Stomach smooth muscle (tissue), 2 donors: Measurements from ENCODE around the gene DBX1.

ENCODE experiments used
- H3K27ac ChIP-seq: one replicate; pipeline ENCODE4 v1.7.0; 2013; ENCODE audit warnings: mild to moderate bottlenecking, low read length, inconsistent platforms
- H3K27me3 ChIP-seq, 2 donors: one replicate each; pipeline ENCODE4 v1.7.0; 2013; ENCODE audit warnings: low read length in 2 of 2; ENCODE audit not compliant: insufficient read depth in 2 of 2, control insufficient read depth in 1 of 2
- H3K36me3 ChIP-seq, 2 donors: one replicate each; pipeline ENCODE4 v1.7.0; 2013; ENCODE audit warnings: low read length in 2 of 2; ENCODE audit not compliant: control insufficient read depth in 2 of 2, insufficient read depth in 2 of 2
- H3K4me1 ChIP-seq: one replicate; pipeline ENCODE4 v1.7.0; 2013; ENCODE audit warnings: low read length; ENCODE audit not compliant: control insufficient read depth, insufficient read depth
- H3K4me3 ChIP-seq, 2 donors: one replicate each; pipeline ENCODE4 v1.7.0; 2013; ENCODE audit warnings: low read length in 2 of 2
- H3K9ac ChIP-seq, 2 donors: one replicate each; pipeline ENCODE4 v1.7.0; 2013; ENCODE audit warnings: low read length in 2 of 2, mild to moderate bottlenecking in 1 of 2
- H3K9me3 ChIP-seq, 2 donors: one replicate each; pipeline ENCODE4 v1.7.0; 2013; ENCODE audit warnings: low read length in 2 of 2; ENCODE audit not compliant: control insufficient read depth in 2 of 2
- donor health status: healthy.
- donor health status: Pancreatic carcinoma.

DBX1 gene

GRCh38 chr11:20161230-20161918 lies 1.1 kb upstream of the DBX1 start:
- no peaks in the 10 kb centered on the region for H3K9me3 ChIP-seq
- H3K4me1 ChIP-seq = peaks cover 22% of the 10 kb centered on the region
- H3K27ac ChIP-seq = no peak overlapping the region
- H3K27me3 ChIP-seq = peaks cover 85 to 87% of the 10 kb centered on the region in 2 donors
- H3K4me3 ChIP-seq = no peak overlapping the region
- no peaks in the 10 kb centered on the region for H3K36me3 ChIP-seq
- no peak overlapping the region for H3K9ac ChIP-seq

- H3K4me1 ChIP-seq = peaks cover 27% of the 10 kb centered on the region
- H3K9ac ChIP-seq = no peak overlapping the region
- H3K9me3 ChIP-seq = no peaks in the 10 kb centered on the region
- H3K27ac ChIP-seq = no peak overlapping the region
- H3K27me3 ChIP-seq = peaks cover 85 to 91% of the 10 kb centered on the region in 2 donors
- H3K4me3 ChIP-seq = no peak overlapping the region
- no peaks in the 10 kb centered on the region for H3K36me3 ChIP-seq
Measured at GRCh38 chr11:20159466-20160381, 551 bp downstream of the DBX1 start.

- H3K27me3 ChIP-seq = peaks cover 84 to 87% of the 10 kb centered on the region in 2 donors
Measured at GRCh38 chr11:20158597-20159257, 1.5 kb downstream of the DBX1 start.

DNA sequence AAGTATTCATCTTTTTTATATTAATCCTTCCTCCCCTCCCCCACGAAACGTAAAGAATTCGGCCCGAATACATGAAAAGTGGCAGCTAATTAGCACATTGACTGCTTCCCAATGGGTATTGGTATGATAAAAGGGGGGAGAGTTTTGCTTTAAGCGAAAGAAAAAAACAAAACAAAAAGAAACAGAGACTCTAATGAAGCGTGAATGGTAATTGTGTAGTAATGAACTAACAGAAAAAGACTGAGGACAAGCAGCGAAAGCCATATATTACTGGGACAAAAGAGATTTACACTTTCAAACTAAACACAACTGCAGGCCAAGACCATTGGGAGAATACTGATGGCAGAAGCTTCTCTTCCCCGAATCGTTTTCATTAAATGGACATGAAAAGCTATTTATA lies 2.5 kb downstream of the DBX1 start:
- H3K36me3 ChIP-seq = no peaks in the 10 kb centered on the region
- H3K4me1 ChIP-seq = peaks cover 16% of the 10 kb centered on the region
- no peak overlapping the region for H3K9ac ChIP-seq
- H3K9me3 ChIP-seq = no peaks in the 10 kb centered on the region
- no peak overlapping the region for H3K4me3 ChIP-seq
- no peak overlapping the region for H3K27ac ChIP-seq
- peaks cover 76 to 80% of the 10 kb centered on the region in 2 donors for H3K27me3 ChIP-seq

More at GRCh38 chr11:20158597-20159257, 1.5 kb downstream of the DBX1 start:
- Histone ChIP-seq H3K9me3 (no peaks in the 10 kb centered on the region), H3K9ac (no peak overlapping the region), H3K4me3 (no peak overlapping the region), H3K4me1 (peaks cover 25% of the 10 kb centered on the region), H3K27ac (no peak overlapping the region), H3K36me3 (no peaks in the 10 kb centered on the region)

GRCh38 chr11:20156876-20157613 lies 3.2 kb downstream of the DBX1 start:
- peaks cover 69 to 75% of the 10 kb centered on the region in 2 donors for H3K27me3 ChIP-seq
- H3K9me3 ChIP-seq = no peaks in the 10 kb centered on the region
- no peak overlapping the region for H3K27ac ChIP-seq
- H3K4me1 ChIP-seq = peaks cover 16% of the 10 kb centered on the region
- peak overlapping the region in 1 of 2 donors; percentile 8 for H3K4me3 ChIP-seq
- no peaks in the 10 kb centered on the region for H3K36me3 ChIP-seq
- no peak overlapping the region for H3K9ac ChIP-seq

- Histone ChIP-seq H3K27me3 (peaks cover 63 to 68% of the 10 kb centered on the region in 2 donors), H3K4me3 (peak overlapping the region in 1 of 2 donors; percentile 44), H3K9me3 (no peaks in the 10 kb centered on the region), H3K36me3 (no peaks in the 10 kb centered on the region), H3K9ac (no peak overlapping the region), H3K27ac (no peak overlapping the region), H3K4me1 (peaks cover 16% of the 10 kb centered on the region)
Measured at GRCh38 chr11:20156280-20156875, 3.9 kb downstream of the DBX1 start.

- Histone ChIP-seq H3K27me3 (peaks cover 57 to 62% of the 10 kb centered on the region in 2 donors), H3K9me3 (no peaks in the 10 kb centered on the region), H3K27ac (no peak overlapping the region), H3K4me3 (no peak overlapping the region), H3K4me1 (peaks cover 14% of the 10 kb centered on the region), H3K9ac (no peak overlapping the region), H3K36me3 (no peaks in the 10 kb centered on the region)
Measured at GRCh38 chr11:20155683-20156279, 4.5 kb downstream of the DBX1 start.

DNA sequence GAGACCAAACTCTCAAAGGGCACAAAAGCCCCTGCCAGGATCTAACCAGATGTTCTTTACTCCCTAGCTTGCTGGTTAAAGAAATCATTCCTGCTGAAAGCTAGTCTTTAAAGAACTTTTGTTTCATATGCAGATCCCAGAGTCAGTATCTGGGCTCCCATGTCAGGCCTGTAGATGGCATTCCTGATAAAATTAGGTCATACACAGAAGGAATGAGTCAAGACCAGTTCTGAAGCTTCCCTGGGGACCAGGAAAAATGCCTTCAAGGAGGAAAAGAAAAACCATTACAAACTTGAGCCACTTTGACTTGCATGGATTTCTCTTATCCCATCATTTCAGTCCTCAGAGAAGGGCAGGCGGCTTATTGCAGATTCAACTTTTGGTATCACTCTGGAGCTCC lies 5.9 kb downstream of the DBX1 start:
- H3K9ac ChIP-seq = no peak overlapping the region
- no peaks in the 10 kb centered on the region for H3K9me3 ChIP-seq
- peaks cover 14% of the 10 kb centered on the region for H3K4me1 ChIP-seq
- H3K27me3 ChIP-seq = peaks cover 43 to 48% of the 10 kb centered on the region in 2 donors
- no peaks in the 10 kb centered on the region for H3K36me3 ChIP-seq
- H3K4me3 ChIP-seq = no peak overlapping the region
- no peak overlapping the region for H3K27ac ChIP-seq

DNA sequence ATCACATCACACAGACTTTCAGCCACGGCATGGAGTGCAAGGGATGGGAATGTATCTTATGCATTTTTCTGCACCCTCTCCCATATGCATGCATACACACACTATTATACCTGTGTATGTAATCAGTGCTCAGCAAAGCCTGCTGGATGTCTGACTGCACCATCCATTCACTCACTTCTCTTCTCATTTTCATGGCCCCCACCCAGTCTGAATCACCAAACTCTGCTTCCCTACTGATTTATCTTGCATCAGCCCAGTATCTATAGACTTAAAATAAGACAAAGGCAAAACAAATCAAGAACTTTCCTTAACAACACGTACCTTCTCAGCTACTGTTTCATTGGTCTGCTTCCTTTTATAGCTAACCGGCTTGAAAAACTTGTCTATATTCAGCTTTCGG lies 21.6 kb downstream of the DBX1 start:
- no peak overlapping the region for H3K9ac ChIP-seq
- no peaks in the 10 kb centered on the region for H3K4me1 ChIP-seq
- H3K4me3 ChIP-seq = no peak overlapping the region
- no peak overlapping the region for H3K27ac ChIP-seq
- no peaks in the 10 kb centered on the region for H3K36me3 ChIP-seq
- H3K9me3 ChIP-seq = no peaks in the 10 kb centered on the region
- peaks cover 5 to 6% of the 10 kb centered on the region in 2 donors for H3K27me3 ChIP-seq
